Mammary epithelial cell (primary cell): ENCODE measurements around the gene HES5.

Experiments
- CTCF ChIP-seq, 2 donors: IDR thresholded peaks in 1 of 2; conservative IDR thresholded peaks in 1 of 2; 2 replicates each; pipeline ENCODE4 v1.5.1; 2011 to 2012; ENCODE audit warnings: inconsistent platforms in 2 of 2, low read length in 2 of 2, mild to moderate bottlenecking in 2 of 2, control low read depth in 1 of 2, low read depth in 1 of 2; ENCODE audit not compliant: insufficient read depth in 1 of 2; ENCODE audit errors: extremely low read depth in 1 of 2
- EZH2 ChIP-seq: IDR thresholded peaks from 2 replicates; pipeline ENCODE4 v1.6.1; 2012; ENCODE audit warnings: low read length, inconsistent platforms, borderline replicate concordance

GRCh38 chr1:2542246-2542915, 12.3 kb upstream of the HES5 start:
- TF ChIP-seq EZH2 (no peak), CTCF (conservative IDR thresholded peaks at IDR 0.05 in 1 of 2, IDR thresholded peaks at IDR 0.05 in 1 of 2; ENCODE audit: extremely low read depth in 1 of 2, insufficient read depth in 1 of 2, low read depth in 1 of 2, low read length in 2 of 2) (no peak)
